WTC11 (cell line): Measurements from ENCODE around the gene GUCY2D.

ENCODE experiments used
- CTCF ChIP-seq: fragments of 200-600 bp; IDR thresholded peaks from 2 replicates; pipeline ENCODE4 v1.8.0; 2022; ENCODE audit warnings: antibody characterized with exemption
- E2F5 ChIP-seq: sonication (generic); formaldehyde crosslinking; IDR thresholded peaks from 2 replicates; pipeline ENCODE4 v1.8.1; 2022; ENCODE audit warnings: mild to moderate bottlenecking, moderate library complexity, missing genetic modification reagents
- ESRRA ChIP-seq: sonication (generic); formaldehyde crosslinking; IDR thresholded peaks from 2 replicates; pipeline ENCODE4 v1.8.1; 2022; ENCODE audit warnings: mild to moderate bottlenecking, missing genetic modification reagents, borderline replicate concordance
- GABPB1 ChIP-seq: sonication (generic); formaldehyde crosslinking; IDR thresholded peaks from 2 replicates; pipeline ENCODE4 v1.8.1; 2023; ENCODE audit warnings: mild to moderate bottlenecking, missing genetic modification reagents
- KAT7 ChIP-seq: sonication (generic); formaldehyde crosslinking; IDR thresholded peaks from 2 replicates; pipeline ENCODE4 v1.8.1; 2023; ENCODE audit warnings: missing genetic modification reagents, mild to moderate bottlenecking, borderline replicate concordance
- MAX ChIP-seq: sonication (generic); formaldehyde crosslinking; IDR thresholded peaks from 2 replicates; pipeline ENCODE4 v1.8.0; 2022; ENCODE audit warnings: mild to moderate bottlenecking, missing genetic modification reagents
- SMAD3 ChIP-seq: sonication (generic); formaldehyde crosslinking; IDR thresholded peaks from 2 replicates; pipeline ENCODE4 v1.8.0; 2022; ENCODE audit warnings: missing genetic modification reagents, mild to moderate bottlenecking, borderline replicate concordance
- USF1 ChIP-seq: sonication (generic); formaldehyde crosslinking; IDR thresholded peaks from 2 replicates; pipeline ENCODE4 v1.8.0; 2022; ENCODE audit warnings: mild to moderate bottlenecking, missing genetic modification reagents
- USF2 ChIP-seq: sonication (generic); formaldehyde crosslinking; IDR thresholded peaks from 2 replicates; pipeline ENCODE4 v1.8.1; 2023; ENCODE audit warnings: mild to moderate bottlenecking, missing genetic modification reagents, moderate library complexity
- ZNF281 ChIP-seq: sonication (generic); formaldehyde crosslinking; IDR thresholded peaks from 2 replicates; pipeline ENCODE4 v1.8.0; 2023; ENCODE audit warnings: mild to moderate bottlenecking, missing genetic modification reagents
- ZNF512 ChIP-seq: sonication (generic); formaldehyde crosslinking; IDR thresholded peaks from 2 replicates; pipeline ENCODE4 v1.8.1; 2022; ENCODE audit warnings: missing genetic modification reagents, borderline replicate concordance
- ZNF532 ChIP-seq: fragments of 250-450 bp; sonication (Bioruptor Pico); IDR thresholded peaks from 2 replicates; pipeline ENCODE4 v1.9.0; 2021; ENCODE audit warnings: mild to moderate bottlenecking, borderline replicate concordance

- no peak for TF ChIP-seq CTCF
- TF ChIP-seq ZNF281 (CRISPR knock-in tag), result no peak
- TF ChIP-seq KAT7 (CRISPR knock-in tag), result no peak
- TF ChIP-seq SMAD3 (CRISPR knock-in tag), result no peak
- TF ChIP-seq USF2 (CRISPR knock-in tag), result no peak
- TF ChIP-seq ZNF532 (CRISPR knock-in tag), result no peak
- no peak for TF ChIP-seq E2F5
- TF ChIP-seq USF1 (CRISPR knock-in tag), result no peak
- no peak for TF ChIP-seq ZNF512 (CRISPR knock-in tag)
- no peak for TF ChIP-seq MAX
- no peak for TF ChIP-seq GABPB1 (CRISPR knock-in tag)
- no peak for TF ChIP-seq ESRRA
Observed at GRCh38 chr17:8005967-8006730, 3.7 kb downstream of the GUCY2D start.
